GM19324 (cell line): ENCODE data around the gene RIPK3.

ENCODE experiments used
- ATAC-seq: cut with Tn5 transposase; IDR thresholded peaks from one replicate; pipeline ENCODE4 v1.9.1; 2021; ENCODE audit warnings: mild to moderate bottlenecking, moderate library complexity; ENCODE audit not compliant: unreplicated experiment, low FRiP score

Gene RIPK3

GRCh38 chr14:24308342-24309124 lies 31.3 kb downstream of the RIPK3 start:
- ATAC-seq = no peak

- no peak for ATAC-seq
Observed at GRCh38 chr14:24307575-24308341, 32.0 kb downstream of the RIPK3 start, which contains the start of gene CIDEB. TSS of gene CIDEB (minus strand) at chr14:24307977. CDS start at chr14:24307858, 119 bp downstream.

GRCh38 chr14:24307156-24307574 lies 32.6 kb downstream of the RIPK3 start:
- ATAC-seq = no peak

GRCh38 chr14:24304019-24304387 lies 35.8 kb downstream of the RIPK3 start:
- no peak for ATAC-seq

- no peak for ATAC-seq
Observed at GRCh38 chr14:24300326-24300980, 39.3 kb downstream of the RIPK3 start.

- ATAC-seq = peak; percentile 79
Observed at GRCh38 chr14:24299255-24300191, 40.3 kb downstream of the RIPK3 start, which contains the start of the genes DHRS1 and NOP9. TSS of gene DHRS1 (minus strand) at chr14:24299780. CDS start at chr14:24299106, 674 bp downstream. TSS of gene NOP9 (plus strand) at chr14:24299850. CDS start at chr14:24299955, 105 bp downstream.

GRCh38 chr14:24298892-24299254 lies 40.9 kb downstream of the RIPK3 start:
- no peak for ATAC-seq

- ATAC-seq = peak; percentile 1
Observed at GRCh38 chr14:24297190-24297964, 42.4 kb downstream of the RIPK3 start.

GRCh38 chr14:24296341-24297157 lies 43.2 kb downstream of the RIPK3 start:
- ATAC-seq = peak; percentile 44

GRCh38 chr14:24293525-24293924 lies 46.3 kb downstream of the RIPK3 start:
- ATAC-seq = no peak

- ATAC-seq = no peak
Observed at GRCh38 chr14:24292118-24292807, 47.5 kb downstream of the RIPK3 start.

- ATAC-seq = no peak
Observed at GRCh38 chr14:24291446-24292117, 48.2 kb downstream of the RIPK3 start.

- no peak for ATAC-seq
Observed at GRCh38 chr14:24290746-24291145, 49.0 kb downstream of the RIPK3 start.

GRCh38 chr14:24289649-24290280 lies 50.0 kb downstream of the RIPK3 start:
- no peak for ATAC-seq

- ATAC-seq = no peak
Observed at GRCh38 chr14:24286996-24287395, 52.8 kb downstream of the RIPK3 start.
